RWPE2 (cell line): ENCODE measurements around the gene AKIRIN2.

Experiments
- ATAC-seq: fragments of 200-7000 bp; cut with Tn5 transposase; 3 replicates; pipeline ENCODE4 v1.9.1; 2021; ENCODE audit warnings: low read depth
- DNase-seq: peaks from one replicate; pipeline ENCODE4 v3.0.0-alpha.2; 2020; ENCODE audit warnings: low spot score
- H3K27ac ChIP-seq: fragments of 450-650 bp; 2 replicates; pipeline ENCODE4 v1.5.1; 2017; ENCODE audit warnings: mild to moderate bottlenecking; ENCODE audit not compliant: poor library complexity, severe bottlenecking
- H3K27me3 ChIP-seq: fragments of 250-450 bp; sonication (Bioruptor Pico); 2 replicates; pipeline ENCODE4 v1.5.1; 2021; ENCODE audit warnings: mild to moderate bottlenecking, moderate library complexity; ENCODE audit not compliant: insufficient read depth, poor library complexity, severe bottlenecking
- H3K36me3 ChIP-seq: fragments of 250-450 bp; sonication (Bioruptor Pico); 2 replicates; pipeline ENCODE4 v1.5.1; 2020; ENCODE audit warnings: low read depth, mild to moderate bottlenecking, moderate library complexity
- H3K4me1 ChIP-seq: fragments of 250-450 bp; sonication (Bioruptor Pico); 2 replicates; pipeline ENCODE4 v1.5.1; 2021; ENCODE audit warnings: mild to moderate bottlenecking, moderate library complexity; ENCODE audit not compliant: insufficient read depth, poor library complexity, severe bottlenecking
- H3K4me3 ChIP-seq: fragments of 250-450 bp; sonication (Bioruptor Pico); 2 replicates; pipeline ENCODE4 v1.5.1; 2021; ENCODE audit warnings: mild to moderate bottlenecking, moderate library complexity; ENCODE audit not compliant: severe bottlenecking
- H3K9me3 ChIP-seq: fragments of 250-450 bp; sonication (Bioruptor Pico); 2 replicates; pipeline ENCODE4 v1.5.1; 2021; ENCODE audit warnings: mild to moderate bottlenecking, moderate library complexity; ENCODE audit not compliant: severe bottlenecking
- TF ChIP-seq, protein P1 (sequence below): fragments of 450-650 bp; IDR thresholded peaks from one replicate; pipeline ENCODE4 v1.5.1; 2017; ENCODE audit warnings: mild to moderate bottlenecking, moderate library complexity; ENCODE audit not compliant: poor library complexity, severe bottlenecking

AKIRIN2 gene

DNA sequence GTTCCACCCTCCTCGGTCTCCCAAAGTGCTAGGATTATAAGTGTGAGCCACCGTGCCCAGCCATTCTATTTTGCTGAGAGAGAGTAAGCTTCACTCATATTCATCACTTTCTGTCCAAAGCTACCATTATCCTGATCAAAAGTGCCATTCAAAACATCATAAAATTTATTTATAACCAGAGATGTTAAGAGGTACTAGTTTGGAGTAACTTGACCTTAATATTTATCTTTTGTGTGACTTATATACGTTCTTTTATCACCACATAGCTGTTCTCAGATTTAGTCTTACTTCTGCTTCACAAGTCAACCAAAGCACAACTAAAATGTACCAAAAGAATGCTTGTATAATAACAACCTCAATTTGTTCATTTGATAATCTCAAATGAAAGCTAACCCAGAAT is 18.1 kb downstream of the AKIRIN2 start:
- H3K27me3 ChIP-seq, result no peaks in the 10 kb centered on the region
- DNase-seq, result no peak
- no peak overlapping the region for H3K27ac ChIP-seq
- no peak for ATAC-seq
- H3K4me3 ChIP-seq, result no peak overlapping the region
- peaks cover 57% of the 10 kb centered on the region for H3K36me3 ChIP-seq
- H3K4me1 ChIP-seq, result peaks cover 21% of the 10 kb centered on the region
- H3K9me3 ChIP-seq, result peaks cover 3% of the 10 kb centered on the region
- TF ChIP-seq, protein P1, sequence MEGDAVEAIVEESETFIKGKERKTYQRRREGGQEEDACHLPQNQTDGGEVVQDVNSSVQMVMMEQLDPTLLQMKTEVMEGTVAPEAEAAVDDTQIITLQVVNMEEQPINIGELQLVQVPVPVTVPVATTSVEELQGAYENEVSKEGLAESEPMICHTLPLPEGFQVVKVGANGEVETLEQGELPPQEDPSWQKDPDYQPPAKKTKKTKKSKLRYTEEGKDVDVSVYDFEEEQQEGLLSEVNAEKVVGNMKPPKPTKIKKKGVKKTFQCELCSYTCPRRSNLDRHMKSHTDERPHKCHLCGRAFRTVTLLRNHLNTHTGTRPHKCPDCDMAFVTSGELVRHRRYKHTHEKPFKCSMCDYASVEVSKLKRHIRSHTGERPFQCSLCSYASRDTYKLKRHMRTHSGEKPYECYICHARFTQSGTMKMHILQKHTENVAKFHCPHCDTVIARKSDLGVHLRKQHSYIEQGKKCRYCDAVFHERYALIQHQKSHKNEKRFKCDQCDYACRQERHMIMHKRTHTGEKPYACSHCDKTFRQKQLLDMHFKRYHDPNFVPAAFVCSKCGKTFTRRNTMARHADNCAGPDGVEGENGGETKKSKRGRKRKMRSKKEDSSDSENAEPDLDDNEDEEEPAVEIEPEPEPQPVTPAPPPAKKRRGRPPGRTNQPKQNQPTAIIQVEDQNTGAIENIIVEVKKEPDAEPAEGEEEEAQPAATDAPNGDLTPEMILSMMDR, result no peak

DNA sequence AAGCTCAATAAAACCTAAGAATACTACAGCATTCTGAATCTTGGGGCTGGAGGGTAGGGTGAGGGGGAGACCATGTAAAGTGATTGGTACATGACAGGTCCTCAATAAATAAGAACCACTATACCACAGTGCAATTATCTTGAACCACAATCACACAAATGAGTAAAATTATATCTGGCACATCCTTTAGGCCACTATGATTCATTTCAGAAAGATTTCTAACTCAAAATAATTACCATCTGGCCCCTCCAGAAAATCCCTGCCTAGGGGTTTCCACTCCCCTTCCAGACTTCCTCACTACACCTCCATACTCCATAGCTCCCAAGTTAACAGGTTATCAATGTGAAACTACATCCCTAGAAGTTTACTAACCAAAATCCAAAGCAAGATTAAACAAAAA is 19.7 kb downstream of the AKIRIN2 start:
- peak overlapping the region; percentile 5 for H3K27ac ChIP-seq
- DNase-seq, result no peak
- TF ChIP-seq, protein P1, result no peak

DNA sequence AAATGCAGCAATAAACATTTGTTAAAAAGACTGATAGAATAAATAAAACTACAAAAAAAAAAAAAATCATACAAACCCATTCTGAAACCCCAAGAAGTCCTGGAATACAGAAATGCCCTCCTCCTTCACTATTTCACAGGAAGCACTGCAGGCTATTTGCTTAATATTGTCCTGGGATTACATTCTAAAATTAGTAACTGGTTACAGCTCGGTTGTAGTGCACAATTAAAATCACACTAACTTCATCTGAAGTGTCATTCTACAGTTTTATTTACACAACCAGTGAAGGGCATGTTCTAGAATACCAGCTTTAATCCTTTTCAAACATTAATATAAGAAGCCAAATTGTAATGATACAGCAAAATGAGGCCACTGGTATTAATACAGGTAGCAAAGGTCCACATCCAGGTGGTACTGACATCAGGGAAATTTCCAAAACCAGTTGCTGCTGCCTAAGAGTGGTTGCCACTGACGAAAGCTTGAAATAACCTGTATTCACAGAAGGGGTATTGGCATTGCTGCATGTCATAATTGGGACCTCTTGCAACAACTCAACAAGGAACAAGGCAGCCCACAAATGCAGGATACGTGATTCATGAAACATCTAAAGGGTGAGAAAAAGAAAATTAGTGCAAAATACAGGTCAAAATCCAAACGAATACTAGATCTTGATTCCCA is 26.9 kb downstream of the AKIRIN2 start:
- TF ChIP-seq, protein P1, result no peak
- ATAC-seq, result no peak
- no peak for DNase-seq
- Histone ChIP-seq H3K4me3 (no peak overlapping the region), H3K27me3 (no peaks in the 10 kb centered on the region), H3K4me1 (no peaks in the 10 kb centered on the region), H3K27ac (no peak overlapping the region), H3K36me3 (peaks cover 78% of the 10 kb centered on the region), H3K9me3 (no peaks in the 10 kb centered on the region)

More for the DNA sequence above, 19.7 kb downstream of the AKIRIN2 start:
- Histone ChIP-seq H3K36me3 (peaks cover 67% of the 10 kb centered on the region), H3K4me3 (no peak overlapping the region), H3K27me3 (no peaks in the 10 kb centered on the region), H3K4me1 (peaks cover 21% of the 10 kb centered on the region), H3K9me3 (peaks cover 3% of the 10 kb centered on the region)
- peak; percentile 40; the same call in 2 of the 3 replicates for ATAC-seq

DNA sequence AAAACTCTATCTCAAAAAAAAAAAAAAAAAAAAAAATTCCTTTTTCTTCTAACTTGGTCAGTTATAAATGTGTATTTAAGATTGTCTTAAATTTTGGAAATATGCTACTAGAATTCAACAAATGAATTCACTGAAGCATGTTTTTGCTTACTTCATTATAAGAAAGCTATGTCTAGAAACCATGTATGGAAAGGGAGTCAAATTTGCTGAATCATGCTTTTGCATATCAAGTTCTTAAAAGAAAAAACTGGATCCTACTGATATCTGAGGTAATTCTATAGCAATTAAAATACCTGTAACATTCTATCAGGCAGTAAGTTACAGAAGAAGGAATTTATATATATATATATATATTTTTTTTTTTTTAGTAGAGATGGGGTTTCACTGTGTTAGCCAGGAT is 27.7 kb downstream of the AKIRIN2 start:
- H3K27me3 ChIP-seq, result no peaks in the 10 kb centered on the region
- ATAC-seq, result no peak
- TF ChIP-seq, protein P1, result no peak

DNA sequence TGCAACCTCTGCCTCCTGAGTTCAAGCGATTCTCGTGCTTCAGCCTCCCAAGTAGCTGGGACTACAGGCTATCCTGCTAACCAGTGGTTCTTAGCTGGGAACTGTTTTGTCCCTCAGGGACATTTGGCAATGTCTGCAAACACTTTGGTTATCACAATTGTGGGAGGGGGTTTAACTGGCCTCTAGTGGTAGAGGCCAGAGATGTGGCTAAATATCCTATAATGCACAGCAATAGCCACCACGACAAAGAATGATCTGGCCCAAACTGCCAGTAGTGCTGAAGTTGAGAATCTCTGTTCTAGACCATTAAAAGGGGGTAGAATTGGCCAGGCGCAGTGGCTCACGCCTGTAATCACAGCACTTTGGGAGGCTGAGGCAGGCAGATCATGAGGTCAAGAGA is 28.8 kb downstream of the AKIRIN2 start:
- peaks cover 66% of the 10 kb centered on the region for H3K36me3 ChIP-seq
- H3K27ac ChIP-seq, result no peak overlapping the region
- DNase-seq (no peak), ATAC-seq (no peak)
- TF ChIP-seq, protein P1, result no peak
- H3K27me3 ChIP-seq, result no peaks in the 10 kb centered on the region
- H3K9me3 ChIP-seq, result no peaks in the 10 kb centered on the region
- no peak overlapping the region for H3K4me3 ChIP-seq
- H3K4me1 ChIP-seq, result no peaks in the 10 kb centered on the region

More for the DNA sequence above, 27.7 kb downstream of the AKIRIN2 start:
- Histone ChIP-seq H3K4me1 (no peaks in the 10 kb centered on the region), H3K4me3 (no peak overlapping the region), H3K36me3 (peaks cover 70% of the 10 kb centered on the region), H3K27ac (no peak overlapping the region), H3K9me3 (no peaks in the 10 kb centered on the region)
- DNase-seq, result no peak
